GM18519 (cell line): ENCODE results near the gene NRIP2.

Source experiments
- ATAC-seq: cut with Tn5 transposase; IDR thresholded peaks from one replicate; pipeline ENCODE4 v1.9.1; 2021; ENCODE audit warnings: mild to moderate bottlenecking, moderate library complexity; ENCODE audit not compliant: unreplicated experiment, low FRiP score

NRIP2 gene

GRCh38 chr12:2851931-2852330 lies 17.1 kb upstream of the NRIP2 start:
- ATAC-seq = no peak

GRCh38 chr12:2845280-2845679 lies 10.4 kb upstream of the NRIP2 start:
- no peak for ATAC-seq

GRCh38 chr12:2844786-2845185 lies 10.0 kb upstream of the NRIP2 start:
- ATAC-seq = no peak

GRCh38 chr12:2842948-2843347 lies 8.1 kb upstream of the NRIP2 start:
- no peak for ATAC-seq

GRCh38 chr12:2841056-2841650 lies 6.3 kb upstream of the NRIP2 start:
- ATAC-seq = no peak

GRCh38 chr12:2836574-2836973 lies 1.7 kb upstream of the NRIP2 start:
- ATAC-seq = no peak

GRCh38 chr12:2835691-2836403 lies 1.0 kb upstream of the NRIP2 start:
- no peak for ATAC-seq

GRCh38 chr12:2833810-2834209 lies 1.0 kb downstream of the NRIP2 start:
- no peak for ATAC-seq

GRCh38 chr12:2833327-2833726 lies 1.5 kb downstream of the NRIP2 start:
- no peak for ATAC-seq

GRCh38 chr12:2832550-2833127 lies 2.2 kb downstream of the NRIP2 start:
- no peak for ATAC-seq

GRCh38 chr12:2829275-2829674 lies 5.6 kb downstream of the NRIP2 start:
- no peak for ATAC-seq

GRCh38 chr12:2826721-2827515 lies 7.9 kb downstream of the NRIP2 start:
- no peak for ATAC-seq

GRCh38 chr12:2826036-2826435 lies 8.8 kb downstream of the NRIP2 start:
- no peak for ATAC-seq

GRCh38 chr12:2825132-2825531 lies 9.7 kb downstream of the NRIP2 start:
- ATAC-seq = no peak

- no peak for ATAC-seq
Measured at GRCh38 chr12:2824541-2824940, 10.3 kb downstream of the NRIP2 start.

GRCh38 chr12:2823483-2823882 lies 11.4 kb downstream of the NRIP2 start:
- no peak for ATAC-seq

GRCh38 chr12:2820432-2820831 lies 14.4 kb downstream of the NRIP2 start:
- ATAC-seq = no peak

GRCh38 chr12:2819810-2820209 lies 15.0 kb downstream of the NRIP2 start:
- no peak for ATAC-seq

GRCh38 chr12:2813214-2814185 lies 21.3 kb downstream of the NRIP2 start:
- ATAC-seq = no peak
